ENCODE results near the gene PWWP2B. TPM values are rescaled to one million over a fixed set of nuclear protein-coding genes. Genes with fewer than 3 reads are reported as not detected.
A peak's percentile ranks its signal among the peaks of the same experiment; 100 is the strongest.

PWWP2B gene
- total and polyA plus RNA-seq, 10 donors, result 22.5 to 50.0 (median 28.0) TPM

DNA sequence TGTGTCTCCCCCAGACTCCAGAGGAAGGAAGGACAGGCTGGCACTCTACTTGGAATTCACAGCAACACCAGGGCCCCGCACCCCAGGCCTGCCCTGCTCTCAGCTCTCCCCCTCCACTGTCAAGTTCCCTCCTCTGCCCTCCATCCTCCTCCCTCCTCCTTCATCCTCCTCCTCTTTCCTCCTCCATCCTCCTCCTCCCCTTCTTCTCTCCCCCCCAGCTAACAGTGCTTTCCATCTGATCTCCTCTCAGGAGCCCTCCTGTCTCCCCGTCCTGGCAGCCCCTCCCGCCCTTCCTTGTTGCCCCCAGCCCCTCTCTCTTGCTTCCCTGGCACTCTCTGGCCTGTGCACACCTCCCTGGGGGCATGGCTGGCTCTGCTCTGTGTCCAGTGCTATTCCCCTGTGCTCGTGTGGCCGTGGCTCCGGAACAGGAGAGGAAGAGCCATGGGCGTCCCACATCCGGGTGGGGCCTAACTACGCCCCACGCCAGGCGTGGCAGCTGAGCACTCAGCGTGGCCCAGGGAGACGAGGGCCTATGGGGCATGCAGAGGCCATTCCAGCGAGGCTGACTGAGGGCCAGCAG is 64.2 kb downstream of the PWWP2B start:
- 76 to 90% (median 84%) methylated on average over 14 of the region's 14 CpGs for WGBS, 5 donors
- peak in 1 of 3 donors; percentile 12 for TF ChIP-seq POLR2AphosphoS5 (IDR thresholded peaks at IDR 0.05)
- TF ChIP-seq POLR2A (IDR thresholded peaks at IDR 0.05), result no peak
- TF ChIP-seq, protein P1, sequence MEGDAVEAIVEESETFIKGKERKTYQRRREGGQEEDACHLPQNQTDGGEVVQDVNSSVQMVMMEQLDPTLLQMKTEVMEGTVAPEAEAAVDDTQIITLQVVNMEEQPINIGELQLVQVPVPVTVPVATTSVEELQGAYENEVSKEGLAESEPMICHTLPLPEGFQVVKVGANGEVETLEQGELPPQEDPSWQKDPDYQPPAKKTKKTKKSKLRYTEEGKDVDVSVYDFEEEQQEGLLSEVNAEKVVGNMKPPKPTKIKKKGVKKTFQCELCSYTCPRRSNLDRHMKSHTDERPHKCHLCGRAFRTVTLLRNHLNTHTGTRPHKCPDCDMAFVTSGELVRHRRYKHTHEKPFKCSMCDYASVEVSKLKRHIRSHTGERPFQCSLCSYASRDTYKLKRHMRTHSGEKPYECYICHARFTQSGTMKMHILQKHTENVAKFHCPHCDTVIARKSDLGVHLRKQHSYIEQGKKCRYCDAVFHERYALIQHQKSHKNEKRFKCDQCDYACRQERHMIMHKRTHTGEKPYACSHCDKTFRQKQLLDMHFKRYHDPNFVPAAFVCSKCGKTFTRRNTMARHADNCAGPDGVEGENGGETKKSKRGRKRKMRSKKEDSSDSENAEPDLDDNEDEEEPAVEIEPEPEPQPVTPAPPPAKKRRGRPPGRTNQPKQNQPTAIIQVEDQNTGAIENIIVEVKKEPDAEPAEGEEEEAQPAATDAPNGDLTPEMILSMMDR (IDR thresholded peaks at IDR 0.05 in 8 of 11, conservative IDR thresholded peaks at IDR 0.05 in 3 of 11), result no peak
- no peak overlapping the region for H3K27ac ChIP-seq
- no peaks in the 10 kb centered on the region for H3K9me3 ChIP-seq
- peaks cover 0 to 10% (median 0%) of the 10 kb centered on the region in 7 donors for H3K27me3 ChIP-seq (replicated peaks in 1 of 7)
- peak; percentile 47 for DNase-seq
- no peaks in the 10 kb centered on the region for H3K36me3 ChIP-seq
- peaks cover 0 to 22% (median 7%) of the 10 kb centered on the region in 6 donors for H3K4me1 ChIP-seq
- no peak overlapping the region for H3K4me3 ChIP-seq
- intact Hi-C loops (cut with DNase I; ENCODE audit: low total_unique reads), result no loop called here

- peak; percentile 63 for DNase-seq
- Histone ChIP-seq H3K27me3 (replicated peaks in 1 of 7) (peaks cover 0 to 12% (median 0%) of the 10 kb centered on the region in 7 donors), H3K4me3 (no peak overlapping the region), H3K36me3 (no peaks in the 10 kb centered on the region), H3K27ac (no peak overlapping the region), H3K4me1 (peaks cover 0 to 23% (median 7%) of the 10 kb centered on the region in 6 donors), H3K9me3 (no peaks in the 10 kb centered on the region)
- intact Hi-C loops (cut with DNase I; ENCODE audit: low total_unique reads), result no loop called here
- no peak for TF ChIP-seq POLR2AphosphoS5 (IDR thresholded peaks at IDR 0.05)
- no peak for TF ChIP-seq POLR2A (IDR thresholded peaks at IDR 0.05)
- TF ChIP-seq, protein P1 (IDR thresholded peaks at IDR 0.05 in 8 of 11, conservative IDR thresholded peaks at IDR 0.05 in 3 of 11), result no peak
- 83 to 89% (median 88%) methylated on average over 14 to 19 of the region's 19 CpGs for WGBS, 5 donors
Observed at GRCh38 chr10:132461683-132462231, 64.8 kb downstream of the PWWP2B start.

DNA sequence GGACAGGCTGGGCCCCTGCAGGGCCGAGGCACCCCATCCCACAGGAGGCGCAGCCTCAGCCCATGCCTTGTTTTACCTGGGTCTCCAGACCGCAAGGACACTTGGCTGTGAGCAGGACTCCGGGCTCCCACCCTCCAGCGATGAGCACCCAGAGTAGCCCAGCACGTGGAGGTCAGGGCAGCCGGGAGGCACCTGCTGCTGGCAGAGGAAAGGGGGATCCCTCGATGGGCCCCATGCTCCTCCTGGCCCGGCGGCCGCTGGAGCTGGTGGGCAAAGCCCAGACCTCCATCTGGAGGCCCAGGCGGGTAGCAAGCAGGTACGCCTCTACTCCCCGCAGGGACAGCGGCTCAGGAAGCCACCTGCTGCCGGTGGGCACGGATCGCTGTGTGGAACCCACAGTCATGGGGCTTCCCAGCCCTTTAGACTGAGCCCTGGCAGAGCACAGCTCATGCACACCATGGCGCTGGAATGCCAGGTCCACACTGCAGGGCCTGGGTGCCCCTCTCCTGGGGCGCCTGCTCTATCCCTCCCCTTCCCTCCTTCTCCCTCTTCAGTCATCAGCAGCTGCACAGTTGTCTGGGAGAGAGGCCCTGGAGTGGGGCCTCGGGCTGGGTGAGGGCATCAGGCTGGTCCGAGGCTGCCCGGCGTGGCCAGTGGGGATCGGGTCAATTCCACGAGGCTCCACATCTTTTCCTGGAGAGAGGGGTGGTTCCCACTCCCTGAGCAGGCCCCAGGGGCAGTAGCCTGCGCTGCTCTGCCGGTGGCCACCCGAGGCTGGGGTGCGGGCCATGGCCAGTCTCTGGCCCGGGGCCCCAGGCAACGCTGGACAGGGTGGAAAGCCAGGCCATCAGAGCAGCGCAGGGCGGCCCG is 65.7 kb downstream of the PWWP2B start:
- no peaks in the 10 kb centered on the region for H3K36me3 ChIP-seq
- H3K27ac ChIP-seq, result no peak overlapping the region
- TF ChIP-seq, protein P1 (IDR thresholded peaks at IDR 0.05 in 8 of 11, conservative IDR thresholded peaks at IDR 0.05 in 3 of 11), result no peak
- TF ChIP-seq POLR2AphosphoS5 (IDR thresholded peaks at IDR 0.05), result no peak
- no peak for TF ChIP-seq POLR2A (IDR thresholded peaks at IDR 0.05)
- H3K4me3 ChIP-seq, result no peak overlapping the region
- H3K4me1 ChIP-seq, result peaks cover 0 to 23% (median 9%) of the 10 kb centered on the region in 6 donors
- intact Hi-C loops (cut with DNase I; ENCODE audit: low total_unique reads), result no loop called here
- H3K27me3 ChIP-seq (replicated peaks in 1 of 7), result peaks cover 0 to 20% (median 0%) of the 10 kb centered on the region in 7 donors
- WGBS, 5 donors, result 92 to 97% (median 94%) methylated on average over 14 to 35 of the region's 35 CpGs
- H3K9me3 ChIP-seq, result no peaks in the 10 kb centered on the region
- peak; percentile 70 for DNase-seq
